IMR-90 (cell line): Measurements from ENCODE around the gene CLDN11. TPM values are rescaled to one million over a fixed set of nuclear protein-coding genes. Genes with fewer than 3 reads are reported as not detected.

Source experiments
- ATAC-seq: fragments of 200-7000 bp; cut with Tn5 transposase; 2 replicates; pipeline ENCODE4 v1.9.1; 2020; ENCODE audit warnings: low read depth, mild to moderate bottlenecking, moderate library complexity
- BruUV-seq: library from RNA; stranded (reverse); fragments of 400-500 nt; replicated peaks from 2 replicates; lab custom pipeline; 2021; lab: Mats Ljungman, UMichigan
- CTCF ChIA-PET: fragments of 300-600 bp; formaldehyde crosslinking; extraction: SDS; loops from one replicate; lab custom pipeline; 2021; ENCODE audit warnings: antibody characterized with exemption; lab: Yijun Ruan, JAX
- POLR2A ChIA-PET: fragments of 300-600 bp; sonication (Branson Sonifier 250); formaldehyde crosslinking; loops from one replicate; lab custom pipeline; 2022; ENCODE audit warnings: antibody characterized with exemption; ENCODE audit not compliant: unreplicated experiment; lab: Charles Lee
- DNase-seq: peaks from one replicate; pipeline ENCODE4 v3.0.0; 2013
- H2AFZ ChIP-seq: replicated peaks from 2 replicates; pipeline ENCODE3; 2013; ENCODE audit warnings: low read length, mild to moderate bottlenecking; ENCODE audit not compliant: poor library complexity
- H2AK5ac ChIP-seq: 2 replicates; pipeline ENCODE4 v1.6.1; 2013; ENCODE audit warnings: low read depth, low read length, inconsistent platforms
- H2AK9ac ChIP-seq: replicated peaks from 2 replicates; pipeline ENCODE3; 2013; ENCODE audit warnings: mild to moderate bottlenecking, low read depth, low read length, moderate library complexity; ENCODE audit not compliant: poor library complexity
- H2BK120ac ChIP-seq: 2 replicates; pipeline ENCODE4 v1.6.1; 2013; ENCODE audit warnings: low read depth, low read length, inconsistent platforms
- H2BK15ac ChIP-seq: 3 replicates; pipeline ENCODE4 v1.6.1; 2013; ENCODE audit warnings: low read depth, low read length, inconsistent platforms
- H2BK20ac ChIP-seq: 2 replicates; pipeline ENCODE4 v1.6.1; 2013; ENCODE audit warnings: low read depth, mild to moderate bottlenecking, inconsistent platforms, low read length, moderate library complexity
- H2BK5ac ChIP-seq: 2 replicates; pipeline ENCODE4 v1.6.1; 2013; ENCODE audit warnings: mild to moderate bottlenecking, low read depth, low read length, inconsistent platforms; ENCODE audit not compliant: poor library complexity, severe bottlenecking
- H3K14ac ChIP-seq: replicated peaks from 2 replicates; pipeline ENCODE4 v1.6.1; 2013; ENCODE audit warnings: low read depth, low read length, inconsistent platforms
- H3K18ac ChIP-seq: 2 replicates; pipeline ENCODE4 v1.6.1; 2013; ENCODE audit warnings: low read depth, low read length, control low read depth
- H3K23ac ChIP-seq: 2 replicates; pipeline ENCODE4 v1.6.1; 2013; ENCODE audit warnings: low read depth, low read length, inconsistent platforms
- H3K27ac ChIP-seq: 2 replicates; pipeline ENCODE4 v1.5.1; 2013; ENCODE audit warnings: mild to moderate bottlenecking, control low read depth, low read length; ENCODE audit not compliant: insufficient read depth
- H3K27me3 ChIP-seq: 2 replicates; pipeline ENCODE4 v1.6.1; 2013; ENCODE audit warnings: low read length; ENCODE audit not compliant: control insufficient read depth, insufficient read depth
- H3K36me3 ChIP-seq: 2 replicates; pipeline ENCODE4 v1.6.1; 2013; ENCODE audit warnings: low read length, mixed read lengths; ENCODE audit not compliant: control insufficient read depth, insufficient read depth
- H3K4ac ChIP-seq: 2 replicates; pipeline ENCODE4 v1.6.1; 2013; ENCODE audit warnings: low read depth, low read length, inconsistent platforms
- H3K4me1 ChIP-seq: 2 replicates; pipeline ENCODE4 v1.6.1; 2013; ENCODE audit warnings: low read length, mixed read lengths; ENCODE audit not compliant: control insufficient read depth, insufficient read depth
- H3K4me2 ChIP-seq: 2 replicates; pipeline ENCODE4 v1.6.1; 2013; ENCODE audit warnings: low read depth, mild to moderate bottlenecking, control low read depth, low read length, moderate library complexity
- H3K4me3 ChIP-seq: 2 replicates; pipeline ENCODE4 v1.5.1; 2013; ENCODE audit warnings: low read depth, mild to moderate bottlenecking, control low read depth, low read length, moderate library complexity; ENCODE audit not compliant: insufficient read depth
- H3K56ac ChIP-seq: 2 replicates; pipeline ENCODE4 v1.6.1; 2013; ENCODE audit warnings: low read length, inconsistent platforms; ENCODE audit not compliant: insufficient read depth; ENCODE audit errors: extremely low read depth
- H3K79me1 ChIP-seq, 2 experiments: 2 replicates each; pipeline ENCODE4 v1.6.1; 2013; ENCODE audit warnings: low read length in 2 of 2, inconsistent platforms in 1 of 2, low read depth in 1 of 2
- H3K9ac ChIP-seq: 2 replicates; pipeline ENCODE4 v1.6.1; 2013; ENCODE audit warnings: low read depth, low read length, control low read depth
- H3K9me1 ChIP-seq: 2 replicates; pipeline ENCODE4 v1.6.1; 2013; ENCODE audit warnings: low read length, inconsistent platforms; ENCODE audit not compliant: insufficient read depth
- H3K9me3 ChIP-seq: 2 replicates; pipeline ENCODE4 v1.6.1; 2013; ENCODE audit warnings: low read length; ENCODE audit not compliant: control insufficient read depth, insufficient read depth
- H4K20me1 ChIP-seq: 2 replicates; pipeline ENCODE4 v1.6.1; 2013; ENCODE audit warnings: low read length, inconsistent platforms; ENCODE audit not compliant: insufficient read depth
- H4K5ac ChIP-seq: 2 replicates; pipeline ENCODE4 v1.6.1; 2013; ENCODE audit warnings: mild to moderate bottlenecking, low read depth, low read length, control low read depth
- H4K8ac ChIP-seq, 2 experiments: 2 replicates each; pipeline ENCODE4 v1.6.1; 2013; ENCODE audit warnings: low read depth in 2 of 2, low read length in 2 of 2, control low read depth in 1 of 2, inconsistent platforms in 1 of 2
- H4K91ac ChIP-seq: 2 replicates; pipeline ENCODE4 v1.6.1; 2013; ENCODE audit warnings: low read depth, low read length, inconsistent platforms; ENCODE audit not compliant: insufficient read depth
- BHLHE40 ChIP-seq: fragments of 150-350 bp; IDR thresholded peaks from 2 replicates; pipeline ENCODE4 v1.6.1; 2016; ENCODE audit warnings: mild to moderate bottlenecking, low read depth, low read length
- CEBPB ChIP-seq: IDR thresholded peaks from 2 replicates; pipeline ENCODE4 v1.6.1; 2012; ENCODE audit warnings: low read depth, low read length, improper control_type of control experiment
- CHD1 ChIP-seq: IDR thresholded peaks from 2 replicates; pipeline ENCODE4 v1.6.1; 2012; ENCODE audit warnings: low read depth, low read length, improper control_type of control experiment
- CTCF ChIP-seq: conservative IDR thresholded peaks from 2 replicates; pipeline ENCODE4 v1.5.1; 2012; ENCODE audit warnings: mild to moderate bottlenecking, low read depth, low read length, improper control_type of control experiment
- ELK1 ChIP-seq: fragments of 150-350 bp; IDR thresholded peaks from 2 replicates; pipeline ENCODE4 v1.6.1; 2016; ENCODE audit warnings: low read depth, mild to moderate bottlenecking, low read length, moderate library complexity, borderline replicate concordance
- FOS ChIP-seq: fragments of 150-350 bp; IDR thresholded peaks from 2 replicates; pipeline ENCODE4 v1.6.1; 2016; ENCODE audit warnings: low read depth, low read length
- MAZ ChIP-seq: IDR thresholded peaks from 2 replicates; pipeline ENCODE4 v1.6.1; 2012; ENCODE audit warnings: low read depth, mild to moderate bottlenecking, low read length, improper control_type of control experiment, moderate library complexity, borderline replicate concordance
- MXI1 ChIP-seq: IDR thresholded peaks from 2 replicates; pipeline ENCODE4 v1.6.1; 2012; ENCODE audit warnings: low read depth, mild to moderate bottlenecking, low read length, moderate library complexity, borderline replicate concordance
- NFE2L2 ChIP-seq: fragments of 150-350 bp; IDR thresholded peaks from 2 replicates; pipeline ENCODE4 v1.6.1; 2016; ENCODE audit warnings: low read depth, mild to moderate bottlenecking, low read length
- POLR2A ChIP-seq: IDR thresholded peaks from 2 replicates; pipeline ENCODE4 v1.6.1; 2012; ENCODE audit warnings: mild to moderate bottlenecking, low read depth, low read length
- RAD21 ChIP-seq: IDR thresholded peaks from 2 replicates; pipeline ENCODE4 v1.6.1; 2012; ENCODE audit warnings: low read length, improper control_type of control experiment
- RCOR1 ChIP-seq: IDR thresholded peaks from 2 replicates; pipeline ENCODE4 v1.6.1; 2012; ENCODE audit warnings: mild to moderate bottlenecking, low read length, improper control_type of control experiment; ENCODE audit not compliant: insufficient replicate concordance
- RFX5 ChIP-seq: IDR thresholded peaks from 2 replicates; pipeline ENCODE4 v1.8.0; 2012; ENCODE audit warnings: low read depth, mild to moderate bottlenecking, low read length, moderate library complexity
- SMC3 ChIP-seq: fragments of 150-350 bp; IDR thresholded peaks from 2 replicates; pipeline ENCODE4 v1.6.1; 2016; ENCODE audit warnings: low read depth, mild to moderate bottlenecking, antibody characterized with exemption, low read length, moderate library complexity
- USF2 ChIP-seq: fragments of 150-350 bp; IDR thresholded peaks from 2 replicates; pipeline ENCODE4 v1.6.1; 2017; ENCODE audit warnings: mild to moderate bottlenecking, antibody characterized with exemption, low read length, low read depth
- WGBS, 2 experiments: methylation state at CpG; one replicate each; pipeline versions ENCODE4 v1.1.5 to v1.1.7; 2013; ENCODE audit warnings: missing lambda C conversion rate in 2 of 2; ENCODE audit not compliant: insufficient read length in 1 of 2; ENCODE audit errors: extremely low coverage in 2 of 2; 5-methylcytosine and 5-hydroxymethylcytosine counted together
- dilution Hi-C: fragments of 300-500 bp; cut with HindIII; formaldehyde crosslinking; loops from one replicate; pipeline ENCODE4 v1.14.3; 2018; ENCODE audit warnings: low sequenced_read_pairs; ENCODE audit not compliant: unreplicated experiment
- in situ Hi-C: fragments of 300-500 bp; cut with MboI; formaldehyde crosslinking; loops from 3 replicates; pipeline ENCODE4 v1.14.3; 2019; ENCODE audit warnings: low sequenced_read_pairs, inconsistent platforms, mixed read lengths
- intact Hi-C: fragments of 100-400 bp; cut with micrococcal nuclease; formaldehyde crosslinking; loops from 2 replicates; pipeline ENCODE4 v1.10.0; 2022
- polyA plus RNA-seq, 3 experiments: library from polyadenylated mRNA; depleted of rRNA; stranded (reverse); fragments of >200 nt; gene quantifications; 2 replicates each; pipeline ENCODE4 v1.2.3, GENCODE V29; 2012; ENCODE audit warnings: low replicate concordance in 1 of 3
- total RNA-seq: library from RNA; depleted of rRNA; stranded (reverse); fragments of >200 nt; gene quantifications from 2 replicates; pipeline ENCODE4 v1.2.3, GENCODE V29; 2012

CLDN11 gene
- total and polyA plus RNA-seq, 2 of the 4 experiments (the other 2 are of a cell fraction), result 245 to 318 TPM

- CTCF ChIA-PET, result interaction anchor here (0.7 kb wide), 1 partner anchor 366 kb away, joined by 11 read pairs; no protein-coding TSS in a partner anchor
- DNase-seq, result peak; percentile 33
- H3K4ac ChIP-seq, result peak overlapping the region; percentile 24
- no peaks in the 10 kb centered on the region for H3K36me3 ChIP-seq
- peak overlapping the region; percentile 66 for H4K5ac ChIP-seq
- peak overlapping the region; percentile 39; the same call in 1 of the 2 replicates for H3K23ac ChIP-seq
- peak overlapping the region; percentile 1; the same call in 1 of the 2 replicates for H3K4me3 ChIP-seq
- H3K9ac ChIP-seq, result peak overlapping the region; percentile 49
- no peaks in the 10 kb centered on the region for H4K20me1 ChIP-seq
- dilution Hi-C loops (no loop called here), in situ Hi-C loops (no loop called here), intact Hi-C loops (no loop called here)
- H2BK20ac ChIP-seq, result peak overlapping the region; percentile 2; the same call in 1 of the 2 replicates
- peak overlapping the region; percentile 16; the same call in 1 of the 2 replicates for H3K14ac ChIP-seq
- H3K27ac ChIP-seq, result peak overlapping the region; percentile 21; the same call in 1 of the 2 replicates
- peak overlapping the region; percentile 29 for H2AK9ac ChIP-seq
- no peaks in the 10 kb centered on the region for H3K9me3 ChIP-seq
- POLR2A ChIA-PET, result no interaction called here
- no peaks in the 10 kb centered on the region for H3K79me1 ChIP-seq
- no peaks in the 10 kb centered on the region; the same call in 1 of the 2 replicates for H3K4me1 ChIP-seq
- peak overlapping the region; percentile 55 for H4K91ac ChIP-seq
- no peaks in the 10 kb centered on the region for H3K27me3 ChIP-seq
- H3K9me1 ChIP-seq, result no peaks in the 10 kb centered on the region
- BruUV-seq, result no TSS peak
- peak overlapping the region; percentile 62 to 64; a peak in 3 of 4 replicates for H4K8ac ChIP-seq
- H3K4me2 ChIP-seq, result peak overlapping the region; percentile 77
- peak overlapping the region; percentile 72 for H2AFZ ChIP-seq
- no CpG with 5 or more reads among the region's 3 CpGs for WGBS, 2 experiments
- H2BK120ac ChIP-seq, result peak overlapping the region; percentile 26
- no peak overlapping the region for H2BK5ac ChIP-seq
- TF ChIP-seq MAZ, result no peak
- no peak for TF ChIP-seq USF2
- TF ChIP-seq NFE2L2, result no peak
- no peak for TF ChIP-seq RCOR1
- TF ChIP-seq CHD1, result no peak
- TF ChIP-seq MXI1, result no peak
- no peak for TF ChIP-seq RAD21
- TF ChIP-seq CEBPB, result no peak
- no peak for TF ChIP-seq RFX5
- TF ChIP-seq POLR2A, result no peak
- TF ChIP-seq FOS, result no peak
- TF ChIP-seq ELK1, result no peak
- TF ChIP-seq CTCF, result no peak
- TF ChIP-seq BHLHE40, result no peak
- TF ChIP-seq SMC3, result no peak
- peak; percentile 75 for ATAC-seq
- no peak overlapping the region for H3K56ac ChIP-seq
- peak overlapping the region; percentile 67 for H3K18ac ChIP-seq
- H2BK15ac ChIP-seq, result peak overlapping the region; percentile 42; the same call in 1 of the 3 replicates
- no peak overlapping the region for H2AK5ac ChIP-seq
These were observed 29.9 kb downstream of the CLDN11 start for GRCh38 chr3:170448584-170448983.
